Measurements from ENCODE around the gene DMD. TPM values are rescaled to one million over a fixed set of nuclear protein-coding genes. Genes with fewer than 3 reads are reported as not detected.

The DMD gene
- total and polyA plus RNA-seq, 4 donors: 19.9 to 260 (median 111) TPM

GRCh38 chrX:31165241-31166035 is 2045.9 kb downstream of the DMD start:
- intact Hi-C loops (cut with DNase I): no loop called here
- no peaks in the 10 kb centered on the region for H3K4me1 ChIP-seq (ENCODE audit: control insufficient read depth in 1 of 2, insufficient read depth in 2 of 2, low read length in 2 of 2)
- H3K9me3 ChIP-seq (ENCODE audit: control insufficient read depth, low read length): no peaks in the 10 kb centered on the region
- no peak for ATAC-seq (ENCODE audit: low FRiP score)
- DNase-seq: no peak
- 45 to 61% methylated on average over 5 of the region's 5 CpGs for WGBS, 2 donors
- no peaks in the 10 kb centered on the region for H3K36me3 ChIP-seq (ENCODE audit: control insufficient read depth in 1 of 2, insufficient read depth in 2 of 2, low read length in 1 of 2)
- no peak overlapping the region for H3K27ac ChIP-seq (ENCODE audit: low read depth in 1 of 2, low read length in 2 of 2)
- H3K27me3 ChIP-seq (ENCODE audit: control insufficient read depth in 1 of 2, insufficient read depth in 2 of 2, low read length in 1 of 2): no peaks in the 10 kb centered on the region
- H3K4me3 ChIP-seq (ENCODE audit: low read length in 2 of 2): no peak overlapping the region

- DNase-seq: no peak
These were observed 2056.4 kb downstream of the DMD start for GRCh38 chrX:31154946-31155345.

GRCh38 chrX:31153475-31154047 is 2057.8 kb downstream of the DMD start:
- Histone ChIP-seq H3K4me3 (ENCODE audit: low read length in 2 of 2) (no peak overlapping the region), H3K27ac (ENCODE audit: low read depth in 1 of 2, low read length in 2 of 2) (no peak overlapping the region), H3K9me3 (ENCODE audit: control insufficient read depth, low read length) (no peaks in the 10 kb centered on the region), H3K4me1 (ENCODE audit: control insufficient read depth in 1 of 2, insufficient read depth in 2 of 2, low read length in 2 of 2) (no peaks in the 10 kb centered on the region), H3K36me3 (ENCODE audit: control insufficient read depth in 1 of 2, insufficient read depth in 2 of 2, low read length in 1 of 2) (no peaks in the 10 kb centered on the region), H3K27me3 (ENCODE audit: control insufficient read depth in 1 of 2, insufficient read depth in 2 of 2, low read length in 1 of 2) (no peaks in the 10 kb centered on the region)
- intact Hi-C loops (cut with DNase I): no loop called here
- DNase-seq (no peak), ATAC-seq (ENCODE audit: low FRiP score) (no peak)
- 71 to 95% methylated on average over 1 of the region's 1 CpG for WGBS, 2 donors

More at GRCh38 chrX:31154946-31155345, 2056.4 kb downstream of the DMD start:
- no peak for ATAC-seq (ENCODE audit: low FRiP score)
- H3K27ac ChIP-seq (ENCODE audit: low read depth in 1 of 2, low read length in 2 of 2): no peak overlapping the region
- intact Hi-C loops (cut with DNase I): no loop called here
- H3K27me3 ChIP-seq (ENCODE audit: control insufficient read depth in 1 of 2, insufficient read depth in 2 of 2, low read length in 1 of 2): no peaks in the 10 kb centered on the region
- 66 to 85% methylated on average over 2 of the region's 2 CpGs for WGBS, 2 donors
- H3K36me3 ChIP-seq (ENCODE audit: control insufficient read depth in 1 of 2, insufficient read depth in 2 of 2, low read length in 1 of 2): no peaks in the 10 kb centered on the region
- no peaks in the 10 kb centered on the region for H3K9me3 ChIP-seq (ENCODE audit: control insufficient read depth, low read length)
- H3K4me1 ChIP-seq (ENCODE audit: control insufficient read depth in 1 of 2, insufficient read depth in 2 of 2, low read length in 2 of 2): no peaks in the 10 kb centered on the region
- no peak overlapping the region for H3K4me3 ChIP-seq (ENCODE audit: low read length in 2 of 2)

GRCh38 chrX:31147175-31147574 is 2064.2 kb downstream of the DMD start:
- intact Hi-C loops (cut with DNase I): no loop called here

DNA sequence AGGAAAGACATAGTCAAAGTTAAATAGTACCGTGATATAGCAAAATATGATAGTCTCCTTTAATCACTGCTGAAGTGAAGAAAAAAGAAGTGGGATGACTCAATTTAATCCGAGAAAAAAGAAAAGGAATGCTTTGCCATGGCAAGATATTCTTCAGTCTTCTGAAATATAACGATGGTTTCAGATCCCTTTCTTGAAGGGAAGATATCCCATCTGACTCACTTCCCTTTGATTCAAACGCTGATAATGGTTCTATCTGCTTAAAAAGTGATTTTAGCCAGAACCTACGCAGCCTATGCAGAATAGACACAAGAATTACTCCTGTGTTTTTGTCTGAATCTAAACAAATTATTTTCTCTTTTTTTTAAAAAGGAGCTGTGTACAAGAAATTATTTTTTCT is 2071.4 kb downstream of the DMD start:
- intact Hi-C loops (cut with DNase I): no loop called here
- ATAC-seq (ENCODE audit: low FRiP score): no peak
- Histone ChIP-seq H3K9me3 (ENCODE audit: control insufficient read depth, low read length) (no peaks in the 10 kb centered on the region), H3K36me3 (ENCODE audit: control insufficient read depth in 1 of 2, insufficient read depth in 2 of 2, low read length in 1 of 2) (no peaks in the 10 kb centered on the region), H3K4me3 (ENCODE audit: low read length in 2 of 2) (no peak overlapping the region), H3K27ac (ENCODE audit: low read depth in 1 of 2, low read length in 2 of 2) (no peak overlapping the region), H3K4me1 (ENCODE audit: control insufficient read depth in 1 of 2, insufficient read depth in 2 of 2, low read length in 2 of 2) (peaks cover 0 to 1% of the 10 kb centered on the region in 2 donors), H3K27me3 (ENCODE audit: control insufficient read depth in 1 of 2, insufficient read depth in 2 of 2, low read length in 1 of 2) (no peaks in the 10 kb centered on the region)
- no peak for DNase-seq
- WGBS, 2 donors: 78 to 80% methylated on average over 5 of the region's 5 CpGs

More at GRCh38 chrX:31147175-31147574, 2064.2 kb downstream of the DMD start:
- no peak for DNase-seq
- no peaks in the 10 kb centered on the region for H3K9me3 ChIP-seq (ENCODE audit: control insufficient read depth, low read length)
- no peak overlapping the region for H3K27ac ChIP-seq (ENCODE audit: low read depth in 1 of 2, low read length in 2 of 2)
- H3K4me3 ChIP-seq (ENCODE audit: low read length in 2 of 2): no peak overlapping the region
- H3K36me3 ChIP-seq (ENCODE audit: control insufficient read depth in 1 of 2, insufficient read depth in 2 of 2, low read length in 1 of 2): peaks cover 0 to 2% of the 10 kb centered on the region in 2 donors
- 74 to 91% methylated on average over 6 of the region's 6 CpGs for WGBS, 2 donors
- ATAC-seq (ENCODE audit: low FRiP score): no peak
- H3K4me1 ChIP-seq (ENCODE audit: control insufficient read depth in 1 of 2, insufficient read depth in 2 of 2, low read length in 2 of 2): no peaks in the 10 kb centered on the region
- H3K27me3 ChIP-seq (ENCODE audit: control insufficient read depth in 1 of 2, insufficient read depth in 2 of 2, low read length in 1 of 2): no peaks in the 10 kb centered on the region

- peaks cover 0 to 1% of the 10 kb centered on the region in 2 donors for H3K4me1 ChIP-seq (ENCODE audit: control insufficient read depth in 1 of 2, insufficient read depth in 2 of 2, low read length in 2 of 2)
- intact Hi-C loops (cut with DNase I): no loop called here
- H3K27me3 ChIP-seq (ENCODE audit: control insufficient read depth in 1 of 2, insufficient read depth in 2 of 2, low read length in 1 of 2): no peaks in the 10 kb centered on the region
- no peak for ATAC-seq (ENCODE audit: low FRiP score)
- H3K9me3 ChIP-seq (ENCODE audit: control insufficient read depth, low read length): no peaks in the 10 kb centered on the region
- no peaks in the 10 kb centered on the region for H3K36me3 ChIP-seq (ENCODE audit: control insufficient read depth in 1 of 2, insufficient read depth in 2 of 2, low read length in 1 of 2)
- H3K27ac ChIP-seq (ENCODE audit: low read depth in 1 of 2, low read length in 2 of 2): no peak overlapping the region
- H3K4me3 ChIP-seq (ENCODE audit: low read length in 2 of 2): no peak overlapping the region
- no peak for DNase-seq
- 94 to 97% methylated on average over 2 of the region's 2 CpGs for WGBS, 2 donors
These were observed 2073.2 kb downstream of the DMD start for GRCh38 chrX:31138124-31138523.

- no peaks in the 10 kb centered on the region for H3K27me3 ChIP-seq (ENCODE audit: control insufficient read depth in 1 of 2, insufficient read depth in 2 of 2, low read length in 1 of 2)
- no peaks in the 10 kb centered on the region for H3K9me3 ChIP-seq (ENCODE audit: control insufficient read depth, low read length)
- ATAC-seq (ENCODE audit: low FRiP score) (no peak), DNase-seq (no peak)
- intact Hi-C loops (cut with DNase I): no loop called here
- H3K4me1 ChIP-seq (ENCODE audit: control insufficient read depth in 1 of 2, insufficient read depth in 2 of 2, low read length in 2 of 2): peaks cover 0 to 1% of the 10 kb centered on the region in 2 donors
- no peak overlapping the region for H3K4me3 ChIP-seq (ENCODE audit: low read length in 2 of 2)
- WGBS, 2 donors: 73 to 75% methylated on average over 5 of the region's 5 CpGs
- no peaks in the 10 kb centered on the region for H3K36me3 ChIP-seq (ENCODE audit: control insufficient read depth in 1 of 2, insufficient read depth in 2 of 2, low read length in 1 of 2)
- H3K27ac ChIP-seq (ENCODE audit: low read depth in 1 of 2, low read length in 2 of 2): no peak overlapping the region
These were observed 2075.2 kb downstream of the DMD start for GRCh38 chrX:31136144-31136611.

GRCh38 chrX:31132821-31133241 is 2078.5 kb downstream of the DMD start:
- WGBS, 2 donors: 78 to 88% methylated on average over 7 of the region's 7 CpGs
- H3K4me3 ChIP-seq (ENCODE audit: low read length in 2 of 2): no peak overlapping the region
- no peak for DNase-seq

More at GRCh38 chrX:31132821-31133241, 2078.5 kb downstream of the DMD start:
- Histone ChIP-seq H3K27me3 (ENCODE audit: control insufficient read depth in 1 of 2, insufficient read depth in 2 of 2, low read length in 1 of 2) (no peaks in the 10 kb centered on the region), H3K9me3 (ENCODE audit: control insufficient read depth, low read length) (no peaks in the 10 kb centered on the region), H3K27ac (ENCODE audit: low read depth in 1 of 2, low read length in 2 of 2) (no peak overlapping the region), H3K4me1 (ENCODE audit: control insufficient read depth in 1 of 2, insufficient read depth in 2 of 2, low read length in 2 of 2) (peaks cover 0 to 1% of the 10 kb centered on the region in 2 donors), H3K36me3 (ENCODE audit: control insufficient read depth in 1 of 2, insufficient read depth in 2 of 2, low read length in 1 of 2) (no peaks in the 10 kb centered on the region)
- ATAC-seq (ENCODE audit: low FRiP score): no peak
- intact Hi-C loops (cut with DNase I): no loop called here

All from aorta (tissue), 5 donors.